GM21528 (cell line): Measurements from ENCODE around the gene ZC2HC1C.
A peak's percentile ranks its signal among the peaks of the same experiment; 100 is the strongest.

ENCODE experiments used
- ATAC-seq: cut with Tn5 transposase; IDR thresholded peaks from one replicate; pipeline ENCODE4 v1.9.1; 2021; ENCODE audit warnings: mild to moderate bottlenecking, moderate library complexity; ENCODE audit not compliant: unreplicated experiment, low FRiP score

The ZC2HC1C gene

GRCh38 chr14:75069121-75069810 is at the start of gene ZC2HC1C:
Gene ZC2HC1C (plus strand): TSS chr14:75069641. CDS start chr14:75070574, 933 bp downstream.
- peak; percentile 69 for ATAC-seq

- ATAC-seq: no peak
These were observed 46.8 kb upstream of the ZC2HC1C start for GRCh38 chr14:75022655-75023054.

- no peak for ATAC-seq
These were observed 46.3 kb upstream of the ZC2HC1C start for GRCh38 chr14:75023108-75023507.

- ATAC-seq: no peak
These were observed 44.4 kb upstream of the ZC2HC1C start for GRCh38 chr14:75025082-75025481.

- ATAC-seq: no peak
These were observed 43.6 kb upstream of the ZC2HC1C start for GRCh38 chr14:75025876-75026275.

GRCh38 chr14:75030147-75030546 is 39.3 kb upstream of the ZC2HC1C start:
- no peak for ATAC-seq

GRCh38 chr14:75032939-75033338 is 36.5 kb upstream of the ZC2HC1C start:
- no peak for ATAC-seq

GRCh38 chr14:75040507-75040906 is 28.9 kb upstream of the ZC2HC1C start:
- no peak for ATAC-seq

GRCh38 chr14:75040959-75041358 is 28.5 kb upstream of the ZC2HC1C start:
- no peak for ATAC-seq

- ATAC-seq: no peak
These were observed 27.8 kb upstream of the ZC2HC1C start for GRCh38 chr14:75041613-75042012.

- ATAC-seq: no peak
These were observed 27.4 kb upstream of the ZC2HC1C start for GRCh38 chr14:75042035-75042434.

GRCh38 chr14:75044322-75044721 is 25.1 kb upstream of the ZC2HC1C start:
- ATAC-seq: no peak

GRCh38 chr14:75044752-75045151 is 24.7 kb upstream of the ZC2HC1C start:
- no peak for ATAC-seq

GRCh38 chr14:75046275-75046674 is 23.2 kb upstream of the ZC2HC1C start:
- no peak for ATAC-seq

GRCh38 chr14:75046899-75047298 is 22.5 kb upstream of the ZC2HC1C start:
- ATAC-seq: no peak

- no peak for ATAC-seq
These were observed 21.9 kb upstream of the ZC2HC1C start for GRCh38 chr14:75047506-75047905.

- no peak for ATAC-seq
These were observed 21.3 kb upstream of the ZC2HC1C start for GRCh38 chr14:75048101-75048500.

- ATAC-seq: no peak
These were observed 20.3 kb upstream of the ZC2HC1C start for GRCh38 chr14:75049136-75049535.

- ATAC-seq: no peak
These were observed 19.7 kb upstream of the ZC2HC1C start for GRCh38 chr14:75049731-75050201.

- peak; percentile 68 for ATAC-seq
These were observed 18.4 kb upstream of the ZC2HC1C start, which contains the start of gene MLH3 for GRCh38 chr14:75050852-75051555. Gene MLH3 (minus strand): TSS chr14:75051467. CDS start chr14:75049655, 1,812 bp downstream.

- ATAC-seq: no peak
These were observed 17.9 kb upstream of the ZC2HC1C start for GRCh38 chr14:75051556-75051899.
